Keratinocyte (primary cell): ENCODE results near the gene TENT4A. TPM values are rescaled to one million over a fixed set of nuclear protein-coding genes. Genes with fewer than 3 reads are reported as not detected.

Source experiments
- DNase-seq: peaks from one replicate; pipeline ENCODE4 v3.0.0-alpha.2; 2011; ENCODE audit warnings: low read depth, missing footprints, low spot score
- FAIRE-seq: peaks from 2 replicates; lab custom pipeline; 2011; peaks lifted over from hg19 to GRCh38; lab: Jason Lieb, UNC
- H2AFZ ChIP-seq: 2 replicates; pipeline ENCODE4 v1.6.0; 2012; ENCODE audit warnings: low read length, control low read depth, inconsistent platforms; ENCODE audit not compliant: control insufficient read depth
- H3K27ac ChIP-seq: 2 replicates; pipeline ENCODE4 v1.5.1; 2011; ENCODE audit warnings: low read length; ENCODE audit not compliant: control insufficient read depth, insufficient read depth
- H3K27me3 ChIP-seq: 3 replicates; pipeline ENCODE4 v1.6.0; 2011; ENCODE audit warnings: low read length; ENCODE audit not compliant: control insufficient read depth, insufficient read depth; ENCODE audit errors: extremely low read depth
- H3K36me3 ChIP-seq, 2 experiments: 2 replicates in 1 of 2; 3 replicates in 1 of 2; pipeline ENCODE4 v1.5.1; 2011; ENCODE audit warnings: low read length in 2 of 2, mild to moderate bottlenecking in 1 of 2; ENCODE audit not compliant: control insufficient read depth in 2 of 2, insufficient read depth in 2 of 2; ENCODE audit errors: extremely low read depth in 1 of 2
- H3K4me1 ChIP-seq: 3 replicates; pipeline ENCODE4 v1.5.1; 2011; ENCODE audit warnings: low read length; ENCODE audit not compliant: control insufficient read depth, insufficient read depth; ENCODE audit errors: extremely low read depth
- H3K4me2 ChIP-seq: 3 replicates; pipeline ENCODE4 v1.6.0; 2011; ENCODE audit warnings: low read depth, low read length; ENCODE audit not compliant: control insufficient read depth, insufficient read depth; ENCODE audit errors: extremely low read depth
- H3K4me3 ChIP-seq, 3 experiments: fragments of 200-600 bp in 1 of 3; sonication (generic) in 1 of 3; 2 replicates in 2 of 3; 3 replicates in 1 of 3; pipeline ENCODE4 v1.5.1; 2011 to 2016; ENCODE audit warnings: low read length in 3 of 3, mild to moderate bottlenecking in 3 of 3, control low read depth in 2 of 3, inconsistent platforms in 1 of 3, low read depth in 1 of 3, mixed read lengths in 1 of 3, mixed run types in 1 of 3, moderate library complexity in 1 of 3; ENCODE audit not compliant: control insufficient read depth in 2 of 3, insufficient read depth in 2 of 3; ENCODE audit errors: extremely low read depth in 1 of 3
- H3K79me2 ChIP-seq: 2 replicates; pipeline ENCODE4 v1.6.0; 2012; ENCODE audit warnings: low read length; ENCODE audit not compliant: control insufficient read depth, insufficient read depth
- H3K9ac ChIP-seq: 3 replicates; pipeline ENCODE4 v1.6.0; 2011; ENCODE audit warnings: low read length; ENCODE audit not compliant: control insufficient read depth, insufficient read depth; ENCODE audit errors: extremely low read depth
- H3K9me1 ChIP-seq: 3 replicates; pipeline ENCODE4 v1.6.0; 2011; ENCODE audit warnings: low read length; ENCODE audit not compliant: control insufficient read depth, insufficient read depth; ENCODE audit errors: extremely low read depth
- H3K9me3 ChIP-seq: 2 replicates; pipeline ENCODE4 v1.5.1; 2012; ENCODE audit warnings: low read depth, low read length; ENCODE audit not compliant: control insufficient read depth
- H4K20me1 ChIP-seq: 3 replicates; pipeline ENCODE4 v1.6.0; 2011; ENCODE audit warnings: low read length; ENCODE audit not compliant: control insufficient read depth, insufficient read depth; ENCODE audit errors: extremely low read depth
- EZH2 ChIP-seq: IDR thresholded peaks from one replicate; pipeline ENCODE4 v1.6.1; 2012; ENCODE audit warnings: inconsistent platforms, mild to moderate bottlenecking, low read length, moderate library complexity
- dilution Hi-C: fragments of 300-500 bp; cut with MboI; formaldehyde crosslinking; loops from one replicate; pipeline ENCODE4 v1.7.0; 2020; ENCODE audit warnings: low sequenced_read_pairs; ENCODE audit not compliant: extremely low pct_ligation_motif_present
- polyA minus RNA-seq, 3 experiments: library from RNA; depleted of rRNA, polyadenylated mRNA; stranded (reverse); fragments of >200 nt; gene quantifications; 1 replicate in 1 of 3; 2 replicates in 1 of 3; 3 replicates in 1 of 3; pipeline ENCODE4 v1.2.3, GENCODE V29; 2011
- polyA plus RNA-seq, 5 experiments: library from polyadenylated mRNA; depleted of rRNA in 3 of 5; stranded (reverse) in 3 of 5; stranded (forward) in 1 of 5; unstranded in 1 of 5; fragments of >200 nt; gene quantifications; 1 replicate in 1 of 5; 2 replicates in 3 of 5; 3 replicates in 1 of 5; pipeline versions ENCODE4 v1.2.1 to v1.2.3, GENCODE V29; 2011 to 2012; ENCODE audit warnings: missing spikeins in 2 of 5, low read depth in 1 of 5, low replicate concordance in 1 of 5
- TF ChIP-seq, protein P1 (sequence below), 3 experiments: IDR thresholded peaks in 1 of 3; conservative IDR thresholded peaks in 1 of 3; optimal IDR thresholded peaks in 1 of 3; 2 replicates in 2 of 3; 3 replicates in 1 of 3; pipeline versions ENCODE3 to v1.5.1; 2011; ENCODE audit warnings: low read length in 3 of 3, mild to moderate bottlenecking in 3 of 3, moderate library complexity in 2 of 3, control low read depth in 1 of 3, inconsistent platforms in 1 of 3; ENCODE audit not compliant: insufficient read depth in 2 of 3; ENCODE audit errors: extremely low read depth in 1 of 3

TENT4A gene
- polyA plus RNA-seq = 4.0 to 5.9 TPM (median 4.2 TPM) in 3 replicates
- polyA plus RNA-seq (2011; ENCODE audit: low read depth) = 8.0 TPM
- polyA plus RNA-seq (2011; cell fraction: cytosol; rRNA removed) = 3.8 and 3.9 TPM in 2 replicates
- polyA plus RNA-seq (2011; cell fraction: nucleus; rRNA removed) = 29.5 and 32.6 TPM in 2 replicates
- polyA plus RNA-seq (2012; ENCODE audit: low replicate concordance) = 10.0 and 10.2 TPM in 2 replicates
- polyA minus RNA-seq = 6.8 to 15.8 TPM (median 15.5 TPM) in 3 replicates
- polyA minus RNA-seq (2011; cell fraction: cytosol; rRNA and poly(A)+ RNA removed) = 3.8 TPM
- 13.0 and 21.1 TPM in 2 replicates for polyA minus RNA-seq (2011; cell fraction: nucleus; rRNA and poly(A)+ RNA removed)

DNA sequence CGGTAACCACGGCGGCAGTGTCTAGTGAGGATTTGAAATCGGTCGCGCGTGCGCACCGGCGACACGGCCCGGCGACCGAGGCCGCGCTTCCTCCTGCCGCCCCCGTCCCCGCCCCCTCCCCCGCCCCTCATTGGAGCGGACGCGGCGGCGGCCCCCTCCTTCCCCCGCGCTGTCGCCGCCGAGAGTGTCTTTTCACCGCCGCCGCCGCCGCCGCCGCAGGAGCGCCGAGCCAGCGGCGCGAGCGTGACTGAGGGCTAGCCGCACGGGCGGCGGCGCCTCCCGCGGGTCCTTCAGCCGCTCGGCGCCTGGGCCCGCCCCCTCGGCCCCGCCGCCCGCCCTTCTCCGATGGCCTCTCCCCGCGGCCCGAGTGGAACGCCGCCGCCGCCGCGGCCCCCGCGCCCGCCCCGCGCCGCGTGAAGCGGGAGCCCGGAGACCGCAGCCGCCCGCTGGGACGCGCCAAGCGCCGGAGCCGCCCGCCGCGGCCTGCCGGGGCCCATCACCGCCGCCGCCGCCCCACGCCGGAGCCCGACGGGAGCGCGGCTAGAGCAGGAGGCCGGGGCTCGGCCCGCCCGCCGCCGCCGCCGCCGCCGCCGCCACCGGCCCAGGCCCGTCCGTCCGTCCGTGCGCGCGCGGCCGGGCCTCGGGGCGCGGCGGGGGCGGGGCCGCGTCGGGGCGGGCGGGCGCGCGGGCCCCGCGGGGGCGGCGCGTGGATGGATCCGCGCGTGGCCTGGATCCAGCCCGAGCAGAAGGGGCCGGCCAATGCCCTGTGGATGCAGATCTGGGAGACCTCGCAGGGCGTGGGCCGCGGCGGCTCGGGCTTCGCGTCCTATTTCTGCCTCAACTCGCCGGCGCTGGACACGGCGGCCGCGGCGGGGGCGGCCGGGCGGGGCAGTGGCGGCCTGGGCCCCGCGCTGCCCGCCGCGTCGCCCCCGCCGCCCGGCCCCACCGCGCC lies at the start of gene TENT4A:
Gene TENT4A, plus strand, starts transcription at position 159 of the 952 bp plus-strand sequence. Its CDS starts 552 bp downstream, at position 711.
- Histone ChIP-seq H3K27ac (peak within 1 kb of the TSS; percentile 85), H3K9ac (peak within 1 kb of the TSS; percentile 89), H3K9me3 (no peaks in the 10 kb centered on the region), H4K20me1 (peaks cover 28% of the 10 kb centered on the region), H3K79me2 (peaks cover 45% of the 10 kb centered on the region), H2AFZ (peak within 1 kb of the TSS; percentile 90), H3K4me3 (peak within 1 kb of the TSS; percentile 63 to 82 (median 79)), H3K4me1 (peaks cover 17% of the 10 kb centered on the region), H3K36me3 (peaks cover 2 to 13% of the 10 kb centered on the region in 2 experiments), H3K27me3 (no peaks in the 10 kb centered on the region), H3K4me2 (peak within 1 kb of the TSS; percentile 93), H3K9me1 (peaks cover 3% of the 10 kb centered on the region)
- dilution Hi-C loops = no loop called here
- DNase-seq (no peak), FAIRE-seq (no peak)
- TF ChIP-seq, protein P1, sequence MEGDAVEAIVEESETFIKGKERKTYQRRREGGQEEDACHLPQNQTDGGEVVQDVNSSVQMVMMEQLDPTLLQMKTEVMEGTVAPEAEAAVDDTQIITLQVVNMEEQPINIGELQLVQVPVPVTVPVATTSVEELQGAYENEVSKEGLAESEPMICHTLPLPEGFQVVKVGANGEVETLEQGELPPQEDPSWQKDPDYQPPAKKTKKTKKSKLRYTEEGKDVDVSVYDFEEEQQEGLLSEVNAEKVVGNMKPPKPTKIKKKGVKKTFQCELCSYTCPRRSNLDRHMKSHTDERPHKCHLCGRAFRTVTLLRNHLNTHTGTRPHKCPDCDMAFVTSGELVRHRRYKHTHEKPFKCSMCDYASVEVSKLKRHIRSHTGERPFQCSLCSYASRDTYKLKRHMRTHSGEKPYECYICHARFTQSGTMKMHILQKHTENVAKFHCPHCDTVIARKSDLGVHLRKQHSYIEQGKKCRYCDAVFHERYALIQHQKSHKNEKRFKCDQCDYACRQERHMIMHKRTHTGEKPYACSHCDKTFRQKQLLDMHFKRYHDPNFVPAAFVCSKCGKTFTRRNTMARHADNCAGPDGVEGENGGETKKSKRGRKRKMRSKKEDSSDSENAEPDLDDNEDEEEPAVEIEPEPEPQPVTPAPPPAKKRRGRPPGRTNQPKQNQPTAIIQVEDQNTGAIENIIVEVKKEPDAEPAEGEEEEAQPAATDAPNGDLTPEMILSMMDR (optimal IDR thresholded peaks at IDR 0.05 in 1 of 3, IDR thresholded peaks at IDR 0.05 in 1 of 3, conservative IDR thresholded peaks at IDR 0.05 in 1 of 3; ENCODE audit: extremely low read depth in 1 of 3, insufficient read depth in 2 of 3, low read length in 3 of 3) = no peak
- no peak for TF ChIP-seq EZH2

DNA sequence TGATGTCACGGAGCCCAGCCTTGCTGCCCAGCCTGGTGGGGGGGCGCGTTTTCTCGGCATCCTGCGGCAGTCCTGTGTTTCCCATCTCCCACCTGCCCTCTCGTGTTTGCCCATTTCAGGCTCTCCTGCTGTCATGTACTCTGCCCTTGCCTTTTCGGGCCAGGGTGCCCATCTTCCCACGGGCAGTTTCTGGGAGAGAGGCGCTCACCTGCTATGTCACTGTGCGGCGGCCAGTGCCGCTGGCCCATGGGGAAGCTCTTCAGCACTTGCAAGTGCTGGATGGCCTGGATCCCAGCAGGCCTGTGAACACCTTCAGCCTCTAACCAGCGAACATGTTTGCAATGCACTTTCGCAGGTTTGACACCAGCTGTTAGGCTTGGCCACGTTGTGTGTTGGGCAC lies 46.5 kb upstream of the TENT4A start:
- Histone ChIP-seq H3K9ac (no peak overlapping the region), H3K4me3 (no peak overlapping the region), H4K20me1 (no peaks in the 10 kb centered on the region), H3K27ac (no peak overlapping the region), H3K27me3 (no peaks in the 10 kb centered on the region), H3K9me3 (no peaks in the 10 kb centered on the region), H3K36me3 (peaks cover 7 to 19% of the 10 kb centered on the region in 2 experiments), H3K4me2 (no peak overlapping the region), H3K79me2 (no peaks in the 10 kb centered on the region), H2AFZ (no peak overlapping the region), H3K9me1 (no peaks in the 10 kb centered on the region), H3K4me1 (no peaks in the 10 kb centered on the region)
- no peak for TF ChIP-seq EZH2
- TF ChIP-seq, protein P1 (optimal IDR thresholded peaks at IDR 0.05 in 1 of 3, IDR thresholded peaks at IDR 0.05 in 1 of 3, conservative IDR thresholded peaks at IDR 0.05 in 1 of 3; ENCODE audit: extremely low read depth in 1 of 3, insufficient read depth in 2 of 3, low read length in 3 of 3) = no peak
- DNase-seq (no peak), FAIRE-seq (no peak)
- dilution Hi-C loops = no loop called here
